Suppressor macrophage (primary cell): ENCODE measurements around the gene GALP.
A peak's percentile ranks its signal among the peaks of the same experiment; 100 is the strongest.
"Not testable (repeated sequence)": the region's sequence is repeated elsewhere in the genome, so short reads cannot be mapped to it uniquely, and the experiment has no call there.

ENCODE experiments used
- DNase-seq, 4 experiments: peaks; one replicate each; pipeline ENCODE4 v3.0.0-alpha.2; 2020 to 2022

Gene GALP

DNA sequence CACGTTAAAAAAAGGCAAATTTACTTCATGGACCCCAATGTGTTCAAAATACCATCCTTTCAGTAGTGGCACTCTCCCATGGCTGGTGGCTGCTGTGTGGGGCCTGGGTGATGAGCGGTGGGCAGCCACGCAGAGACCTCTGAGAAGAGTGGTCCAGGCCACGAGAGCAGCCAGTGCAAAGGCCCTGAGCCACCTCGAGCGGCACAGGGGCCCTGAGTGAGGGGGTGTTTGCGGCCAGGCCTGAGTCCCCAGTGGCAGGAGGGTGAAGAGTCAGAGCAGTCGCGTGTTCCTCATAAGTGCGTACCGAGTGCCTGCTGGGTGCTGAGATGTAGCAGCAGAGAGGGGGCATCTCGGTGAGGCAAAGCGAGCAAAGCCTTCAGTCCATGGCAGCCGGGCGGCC is 27.7 kb upstream of the GALP start:
- DNase-seq, result no peak

DNA sequence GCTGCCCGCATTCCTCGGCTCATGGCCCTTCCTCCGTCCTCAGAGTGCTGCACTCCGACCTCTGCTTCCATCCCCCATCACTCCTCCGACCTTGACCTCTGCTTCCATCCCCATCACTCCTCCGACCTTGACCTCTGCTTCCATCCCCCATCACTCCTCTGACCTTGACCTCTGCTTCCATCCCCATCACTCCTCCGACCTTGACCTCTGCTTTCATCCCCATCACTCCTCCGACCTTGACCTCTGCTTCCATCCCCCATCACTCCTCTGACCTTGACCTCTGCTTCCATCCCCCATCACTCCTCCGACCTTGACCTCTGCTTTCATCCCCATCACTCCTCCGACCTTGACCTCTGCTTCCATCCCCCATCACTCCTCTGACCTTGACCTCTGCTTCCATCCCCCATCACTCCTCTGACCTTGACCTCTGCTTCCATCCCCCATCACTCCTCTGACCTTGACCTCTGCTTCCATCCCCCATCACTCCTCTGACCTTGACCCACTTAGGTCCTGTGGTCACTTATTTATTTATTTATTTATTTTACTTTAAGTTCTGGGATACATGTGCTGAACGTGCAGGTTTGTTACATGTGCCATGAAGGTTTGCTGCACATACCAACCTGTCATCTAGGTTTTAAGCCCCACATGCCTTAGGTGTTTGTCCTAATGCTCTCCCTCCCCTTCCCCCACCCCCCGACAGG is 26.7 kb upstream of the GALP start:
- DNase-seq, result not testable (repeated sequence)

DNA sequence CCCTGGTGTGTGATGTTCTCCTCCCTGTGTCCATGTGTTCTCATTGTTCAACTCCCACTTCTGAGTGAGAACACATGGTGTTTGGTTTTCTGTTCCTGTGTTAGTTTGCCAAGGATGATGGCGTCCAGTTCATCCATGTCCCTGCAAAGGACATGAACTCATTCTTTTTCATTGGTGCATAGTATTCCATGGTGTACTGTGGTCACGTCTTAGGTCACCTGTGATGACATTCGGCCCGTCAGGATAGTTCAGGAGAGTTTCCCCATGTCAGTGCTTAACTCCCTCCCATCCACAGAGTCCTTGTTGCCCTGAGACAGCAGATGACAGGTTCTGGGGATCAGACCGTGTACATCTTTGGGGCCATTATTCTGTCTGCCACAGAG is 26.2 kb upstream of the GALP start:
- no peak for DNase-seq

DNA sequence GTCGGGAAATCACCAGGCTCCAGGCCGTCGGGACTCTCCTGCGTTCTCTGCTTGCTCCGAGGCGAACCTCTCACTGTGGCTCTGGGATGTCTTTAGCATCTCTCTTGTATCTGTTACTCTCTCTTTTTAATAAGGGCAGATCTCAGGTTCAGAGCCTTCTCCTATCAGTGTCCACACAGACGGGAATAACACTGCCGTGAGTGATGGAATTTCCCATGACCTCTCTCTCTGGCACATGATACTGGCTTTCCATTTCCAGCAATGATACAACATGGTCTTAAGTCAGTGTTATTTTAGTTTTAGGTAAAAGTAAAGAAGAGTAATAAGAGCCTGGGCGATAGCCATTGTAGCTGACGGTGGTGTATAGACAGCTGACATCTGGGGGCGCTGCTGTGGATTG is 25.4 kb upstream of the GALP start:
- no peak for DNase-seq

DNA sequence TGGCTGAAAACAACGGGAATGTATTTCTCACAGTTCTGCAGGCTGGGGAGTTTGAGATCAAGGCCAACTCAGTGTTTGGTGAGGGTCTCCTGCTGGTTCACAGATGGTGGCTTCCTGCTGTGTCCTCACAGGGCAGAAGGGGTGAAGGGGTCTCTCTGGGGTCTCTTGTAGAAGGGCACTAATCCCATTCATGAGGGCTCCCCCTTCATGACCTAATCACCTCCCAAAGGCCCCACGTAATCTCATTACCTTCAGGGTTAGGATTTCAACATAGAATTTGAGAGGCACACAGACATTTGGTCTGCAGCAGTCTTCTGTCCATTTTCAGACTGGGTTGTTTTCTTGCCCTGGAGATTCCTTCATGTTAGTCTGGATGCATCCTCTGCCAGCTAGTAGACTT is 23.2 kb upstream of the GALP start:
- no peak for DNase-seq

DNA sequence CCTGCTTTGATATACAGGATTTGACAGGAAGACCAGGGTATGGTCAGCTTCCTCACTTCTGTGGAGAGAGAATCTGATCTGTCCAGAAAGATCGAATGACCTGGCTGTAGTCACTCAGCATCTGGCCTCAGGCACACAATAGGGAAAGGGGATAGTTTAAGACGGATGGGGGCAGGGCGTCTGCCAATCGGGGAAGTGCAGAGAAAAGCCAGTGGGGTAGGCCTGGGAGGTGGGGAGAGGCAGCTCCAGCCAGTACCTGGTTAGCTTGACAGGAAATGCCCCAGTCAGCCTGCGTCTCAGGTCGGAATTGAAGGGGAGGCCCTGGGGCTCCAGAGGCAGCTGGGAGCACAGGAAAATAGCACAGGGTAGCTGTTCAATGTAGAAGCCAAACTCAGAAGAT is 22.3 kb upstream of the GALP start:
- DNase-seq, result no peak

DNA sequence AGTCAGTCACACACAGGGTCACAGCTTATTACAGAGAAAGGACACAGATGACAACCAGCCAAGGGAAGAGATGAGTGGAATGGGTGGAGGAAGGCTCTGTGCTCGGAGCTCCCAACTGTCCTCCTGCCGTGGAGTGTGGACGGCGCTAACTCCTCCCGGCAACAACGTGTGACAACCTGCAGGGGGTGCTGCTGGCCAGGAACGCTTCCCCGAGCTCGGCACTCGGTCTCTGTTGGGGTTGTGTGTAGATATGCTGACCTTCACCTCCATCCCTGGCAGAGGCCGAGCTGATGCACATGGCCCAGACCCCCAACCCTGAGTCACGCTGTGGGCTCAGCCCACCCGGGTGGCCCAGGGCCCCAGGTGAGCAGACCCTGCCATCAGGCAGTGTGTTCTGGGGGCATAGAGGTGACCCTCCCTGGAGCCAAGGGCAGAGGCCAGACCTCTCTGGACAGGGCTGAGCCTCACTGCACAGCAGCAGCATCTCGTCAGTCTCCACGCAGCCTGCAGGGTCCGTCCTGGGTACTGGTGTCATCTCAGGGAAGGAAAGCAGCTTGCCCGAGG is 20.6 kb upstream of the GALP start:
- peak in 2 of 4 experiments; percentile 24 to 36 for DNase-seq

DNA sequence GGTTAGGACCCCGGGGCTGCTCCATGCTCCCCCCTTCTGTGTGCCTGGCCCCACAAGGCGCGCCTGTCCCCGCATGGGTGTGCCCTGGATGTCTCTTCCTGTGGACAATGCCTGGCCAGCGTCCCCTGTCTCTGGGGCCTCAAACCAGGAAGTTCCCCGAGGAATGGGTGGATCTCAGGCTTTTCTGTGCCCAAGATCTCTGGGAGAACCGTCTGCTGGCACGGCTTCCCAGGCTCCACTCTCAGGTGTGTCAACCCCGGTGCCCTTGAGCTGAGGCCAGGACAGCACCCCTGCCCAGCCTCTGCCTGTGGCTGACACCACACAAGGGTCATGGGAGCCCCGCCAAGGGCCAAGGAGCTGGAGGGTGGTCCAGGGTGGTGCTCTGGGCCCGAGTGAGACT is 19.0 kb upstream of the GALP start:
- DNase-seq, result no peak

DNA sequence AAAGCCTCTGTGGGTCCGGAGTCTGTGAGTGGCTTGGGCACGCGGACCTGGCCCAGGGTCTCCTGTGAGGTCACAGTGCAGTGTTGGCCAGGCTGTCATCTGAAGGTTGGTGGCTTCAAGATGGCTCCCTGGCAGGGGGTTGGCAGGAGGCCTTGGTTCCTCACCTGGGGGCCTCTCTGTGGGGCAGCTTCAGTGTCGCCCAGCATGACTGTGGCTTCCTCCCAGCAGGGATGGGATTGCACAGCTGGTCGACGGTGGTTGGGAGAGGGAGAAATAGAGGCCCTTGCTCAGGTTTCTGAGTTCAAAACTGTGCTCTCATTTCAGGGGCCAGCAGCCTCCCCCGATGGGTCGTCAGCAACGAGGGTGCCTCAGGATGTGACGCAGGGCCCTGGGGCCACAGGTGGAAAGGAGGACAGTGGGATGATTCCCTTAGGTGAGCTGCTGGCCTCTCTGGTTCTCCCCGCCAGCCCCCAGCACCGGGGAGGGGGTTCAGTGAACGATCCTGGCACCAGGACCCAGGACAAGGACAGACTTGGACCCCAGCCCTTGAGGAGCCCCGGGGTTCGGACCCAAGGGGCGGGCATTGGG is 17.5 kb upstream of the GALP start:
- DNase-seq, result no peak

DNA sequence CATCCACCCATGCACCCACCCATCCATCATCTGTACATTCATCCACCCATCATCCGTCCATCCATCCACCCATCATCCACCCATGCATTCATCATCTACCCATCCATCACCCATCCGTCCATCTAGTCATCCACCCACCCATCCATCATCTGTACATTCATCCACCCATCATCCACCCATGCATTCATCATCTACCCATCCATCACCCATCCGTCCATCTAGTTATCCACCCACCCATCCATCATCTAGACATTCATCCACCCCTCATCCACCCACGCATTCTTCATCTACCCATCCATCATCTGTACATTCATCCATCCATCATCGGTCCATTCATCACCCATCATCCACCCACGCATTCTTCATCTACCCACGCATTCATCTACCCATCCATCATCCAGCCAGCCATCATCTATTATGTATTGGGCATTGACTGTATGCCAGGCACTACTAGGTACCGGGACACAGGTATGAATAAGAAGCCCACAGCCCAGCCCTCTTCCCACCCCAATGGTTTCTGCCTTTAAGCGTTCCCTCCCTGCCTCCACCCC is 16.7 kb upstream of the GALP start:
- no peak for DNase-seq

- DNase-seq, result no peak
These were observed 16.1 kb upstream of the GALP start for GRCh38 chr19:56159622-56160271.

GRCh38 chr19:56161534-56161933 is 14.3 kb upstream of the GALP start:
- DNase-seq, result no peak

DNA sequence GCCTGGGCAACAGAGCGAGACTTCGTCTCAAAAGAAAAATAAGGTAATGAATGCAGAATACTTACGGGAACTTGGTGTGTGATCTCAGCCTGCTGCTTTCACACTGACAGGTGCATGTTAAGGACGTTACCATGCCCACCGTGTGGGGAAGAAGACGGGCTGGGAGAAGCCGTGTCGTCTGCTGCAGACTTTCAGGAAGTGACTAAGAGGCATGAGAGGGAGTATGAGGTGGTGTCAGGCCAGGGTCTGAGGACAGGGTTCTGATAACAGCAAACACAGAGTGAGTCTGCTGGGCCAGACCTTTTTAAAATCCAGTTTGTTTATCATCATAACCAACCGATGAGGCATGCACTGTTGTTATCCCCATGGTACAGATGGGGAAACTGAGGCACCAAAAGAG is 13.6 kb upstream of the GALP start:
- DNase-seq, result peak; percentile 62 to 82 (median 72)

GRCh38 chr19:56163097-56163496 is 12.7 kb upstream of the GALP start:
- DNase-seq, result peak in 2 of 4 experiments; percentile 21

DNA sequence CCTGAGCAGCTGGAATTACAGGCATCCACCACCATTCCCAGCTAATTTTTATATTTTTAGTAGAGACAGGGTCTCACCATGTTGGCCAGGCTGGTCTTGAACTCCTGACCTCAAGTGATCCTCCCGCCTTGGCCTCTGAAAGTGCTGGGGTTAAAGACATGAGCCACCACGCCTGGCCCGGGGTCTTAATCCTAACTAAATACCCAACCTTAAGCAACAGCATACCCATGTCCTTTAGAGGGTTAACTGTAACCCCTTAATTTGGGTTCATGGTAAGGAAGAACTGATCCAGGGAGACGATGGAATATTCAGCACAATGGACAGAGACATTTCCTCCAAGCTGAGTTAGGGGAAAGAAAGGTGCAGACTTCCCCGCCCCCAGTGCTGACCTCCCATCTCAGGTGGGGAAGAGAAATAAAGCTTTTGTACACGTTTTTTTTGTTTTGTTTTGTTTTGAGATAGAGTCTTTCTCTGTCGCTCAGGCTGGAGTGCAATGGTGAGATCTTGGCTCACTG is 8.7 kb upstream of the GALP start:
- no peak for DNase-seq

DNA sequence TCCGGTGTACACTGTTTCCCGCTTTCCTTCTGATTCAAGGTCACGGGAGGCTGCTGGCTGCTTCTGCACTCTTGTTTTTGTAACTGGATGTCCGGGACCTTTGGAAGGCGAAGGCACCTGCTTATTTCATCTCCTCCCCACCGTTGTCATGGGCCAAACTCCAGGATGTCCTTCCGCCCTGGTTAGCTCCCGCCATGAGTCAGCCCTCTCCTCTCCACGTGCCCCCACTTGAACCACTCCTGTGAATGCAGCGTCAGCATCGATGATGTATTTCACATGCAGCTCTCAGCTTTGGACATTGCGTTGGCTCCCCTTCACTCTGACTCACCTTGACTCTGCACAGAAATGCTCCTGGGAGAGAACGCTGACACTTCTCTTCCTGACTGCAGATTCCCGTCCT is 5.5 kb upstream of the GALP start:
- DNase-seq, result no peak

GRCh38 chr19:56174086-56174485 is 1.7 kb upstream of the GALP start:
- DNase-seq, result no peak

GRCh38 chr19:56174550-56174949 is 1.3 kb upstream of the GALP start:
- no peak for DNase-seq

DNA sequence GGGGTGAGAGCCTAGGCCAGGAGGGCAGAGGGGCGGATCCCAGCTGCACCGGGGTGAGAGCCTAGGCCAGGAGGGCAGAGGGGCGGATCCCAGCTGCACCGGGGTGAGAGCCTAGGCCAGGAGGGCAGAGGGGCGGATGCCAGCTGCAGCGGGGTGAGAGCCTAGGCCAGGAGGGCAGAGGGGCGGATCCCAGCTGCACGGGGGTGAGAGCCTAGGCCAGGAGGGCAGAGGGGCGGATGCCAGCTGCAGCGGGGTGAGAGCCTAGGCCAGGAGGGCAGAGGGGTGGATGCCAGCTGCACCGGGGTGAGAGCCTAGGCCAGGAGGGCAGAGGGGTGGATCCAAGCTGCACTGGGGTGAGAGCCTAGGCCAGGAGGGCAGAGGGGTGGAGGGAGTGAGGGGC is 502 bp downstream of the GALP start:
- not testable (repeated sequence) for DNase-seq

DNA sequence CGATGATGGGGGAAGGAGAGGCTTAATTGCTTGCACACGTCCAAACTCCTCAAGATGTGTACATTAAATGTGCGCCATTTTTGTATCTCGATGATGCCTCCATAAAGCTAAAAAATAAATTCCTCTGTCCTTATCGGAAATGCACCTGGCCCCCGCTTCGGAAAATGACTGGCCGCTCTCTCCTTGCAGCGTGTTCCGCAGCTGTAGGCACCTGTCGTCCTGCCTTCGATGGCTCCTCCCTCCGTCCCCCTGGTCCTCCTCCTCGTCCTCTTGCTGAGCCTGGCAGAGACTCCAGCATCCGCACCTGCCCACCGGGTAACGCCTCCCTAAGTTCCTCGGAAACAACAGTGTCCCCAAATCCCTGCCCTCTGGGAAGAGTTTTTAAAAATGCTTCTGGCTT is 1.1 kb downstream of the GALP start:
- no peak for DNase-seq

DNA sequence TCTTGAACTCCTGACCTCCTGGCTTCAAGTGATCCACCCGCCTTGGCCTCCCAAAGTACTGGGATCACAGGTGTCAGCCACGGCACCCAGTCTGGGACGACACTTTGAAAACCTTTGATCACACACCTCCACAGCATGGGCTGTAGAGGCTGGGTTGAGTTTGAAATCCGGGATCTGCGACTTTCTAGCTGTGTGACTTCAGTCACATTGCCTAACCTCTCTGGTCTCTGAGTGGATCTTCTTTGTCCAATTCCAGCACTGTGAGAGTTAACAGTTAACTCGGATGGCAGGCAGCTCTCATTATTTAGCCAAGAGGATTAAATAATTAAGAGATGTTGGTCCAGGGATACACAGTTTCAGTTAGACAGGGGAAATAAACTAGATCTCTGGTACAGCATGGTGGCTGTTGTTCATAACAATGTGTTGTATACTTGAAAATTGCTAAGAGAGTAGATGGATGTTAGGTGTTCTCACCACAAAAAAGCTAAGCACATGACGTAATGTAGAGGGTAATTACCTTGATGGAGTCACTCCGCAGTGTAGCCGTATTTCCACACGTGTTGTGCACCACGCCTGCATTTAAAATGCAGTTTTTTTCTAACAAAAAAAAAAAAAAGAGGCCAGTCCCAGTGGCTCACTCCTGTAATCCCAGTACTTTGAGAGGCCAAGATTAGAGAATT is 1.9 kb downstream of the GALP start:
- no peak for DNase-seq

DNA sequence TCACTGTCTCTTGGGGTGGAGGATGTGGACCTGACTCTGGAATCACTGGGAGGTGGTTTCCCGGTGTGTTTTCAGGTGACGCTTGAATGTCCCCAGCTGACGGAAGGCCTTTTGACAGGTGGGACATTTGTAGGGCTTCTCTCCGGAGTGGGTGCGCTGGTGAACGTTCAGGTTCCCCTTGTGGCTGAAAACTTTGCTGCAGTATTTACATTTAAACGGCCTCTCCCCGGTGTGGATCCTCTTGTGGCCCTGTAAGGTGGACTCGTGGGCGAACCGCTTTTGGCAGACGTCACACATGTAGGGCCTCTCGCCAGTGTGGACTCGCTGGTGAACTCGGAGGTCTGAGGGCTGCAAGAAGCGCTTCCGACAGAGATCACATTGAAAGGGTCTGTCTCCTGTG is 14.0 kb downstream of the GALP start:
- no peak for DNase-seq

GRCh38 chr19:56191115-56191514 is 15.3 kb downstream of the GALP start:
- DNase-seq, result no peak
